HAP-1 (cell line): ENCODE data around the gene RFFL.

Experiments
- DNase-seq, 2 experiments: peaks; one replicate each; pipeline ENCODE4 v3.0.0-alpha.2; 2016 to 2020; ENCODE audit warnings: low spot score in 2 of 2
- H3K27me3 ChIP-seq: fragments of 250-450 bp; sonication (Bioruptor Pico); 2 replicates; pipeline ENCODE4 v1.5.1; 2020; ENCODE audit warnings: low read depth, mild to moderate bottlenecking, moderate library complexity
- H3K36me3 ChIP-seq: fragments of 250-450 bp; sonication (Bioruptor Pico); replicated peaks from 2 replicates; pipeline ENCODE4 v1.5.1; 2020; ENCODE audit warnings: mild to moderate bottlenecking
- H3K4me1 ChIP-seq: fragments of 250-450 bp; sonication (Bioruptor Pico); 2 replicates; pipeline ENCODE4 v1.5.1; 2020; ENCODE audit warnings: mild to moderate bottlenecking
- H3K4me3 ChIP-seq: fragments of 250-450 bp; sonication (Bioruptor Pico); 2 replicates; pipeline ENCODE4 v1.5.1; 2020; ENCODE audit warnings: mild to moderate bottlenecking, moderate library complexity
- H3K9me3 ChIP-seq: fragments of 250-450 bp; sonication (Bioruptor Pico); 2 replicates; pipeline ENCODE4 v1.5.1; 2020; ENCODE audit warnings: mild to moderate bottlenecking, moderate library complexity
- in situ Hi-C: fragments of 300-500 bp; cut with MboI; formaldehyde crosslinking; loops from 3 replicates; pipeline ENCODE4 v1.14.3; 2020; ENCODE audit warnings: low sequenced_read_pairs, inconsistent platforms, mixed read lengths

RFFL gene

DNA sequence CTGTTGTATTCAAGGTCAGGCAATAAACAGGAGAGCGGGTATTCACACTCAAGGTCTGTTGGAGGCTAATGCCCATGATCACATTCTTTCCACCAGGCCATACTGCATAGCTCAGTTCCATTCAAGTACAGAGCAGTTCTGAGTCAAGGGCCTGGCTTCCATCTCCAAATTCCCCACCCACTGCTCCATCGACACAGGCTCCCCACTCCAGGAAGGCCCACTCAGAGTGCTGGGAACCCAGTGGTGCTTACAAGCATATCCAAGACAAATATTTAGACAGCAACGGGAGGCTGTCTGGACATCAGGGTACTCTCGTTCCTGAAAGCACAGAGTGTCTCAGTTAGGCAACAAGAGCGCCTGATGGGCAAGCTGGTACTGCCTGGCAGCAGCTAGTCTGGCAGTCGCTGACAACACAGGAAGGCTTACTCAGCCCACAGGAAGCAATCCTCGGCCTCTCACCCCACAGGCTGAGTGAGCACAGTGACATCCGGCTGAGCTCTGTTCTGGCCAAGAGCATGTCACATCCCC lies 40.9 kb downstream of the RFFL start:
- Histone ChIP-seq H3K36me3 (no peaks in the 10 kb centered on the region), H3K4me3 (no peak overlapping the region), H3K9me3 (no peaks in the 10 kb centered on the region), H3K27me3 (no peaks in the 10 kb centered on the region), H3K4me1 (no peaks in the 10 kb centered on the region)
- in situ Hi-C loops, result no loop called here
- no peak for DNase-seq

DNA sequence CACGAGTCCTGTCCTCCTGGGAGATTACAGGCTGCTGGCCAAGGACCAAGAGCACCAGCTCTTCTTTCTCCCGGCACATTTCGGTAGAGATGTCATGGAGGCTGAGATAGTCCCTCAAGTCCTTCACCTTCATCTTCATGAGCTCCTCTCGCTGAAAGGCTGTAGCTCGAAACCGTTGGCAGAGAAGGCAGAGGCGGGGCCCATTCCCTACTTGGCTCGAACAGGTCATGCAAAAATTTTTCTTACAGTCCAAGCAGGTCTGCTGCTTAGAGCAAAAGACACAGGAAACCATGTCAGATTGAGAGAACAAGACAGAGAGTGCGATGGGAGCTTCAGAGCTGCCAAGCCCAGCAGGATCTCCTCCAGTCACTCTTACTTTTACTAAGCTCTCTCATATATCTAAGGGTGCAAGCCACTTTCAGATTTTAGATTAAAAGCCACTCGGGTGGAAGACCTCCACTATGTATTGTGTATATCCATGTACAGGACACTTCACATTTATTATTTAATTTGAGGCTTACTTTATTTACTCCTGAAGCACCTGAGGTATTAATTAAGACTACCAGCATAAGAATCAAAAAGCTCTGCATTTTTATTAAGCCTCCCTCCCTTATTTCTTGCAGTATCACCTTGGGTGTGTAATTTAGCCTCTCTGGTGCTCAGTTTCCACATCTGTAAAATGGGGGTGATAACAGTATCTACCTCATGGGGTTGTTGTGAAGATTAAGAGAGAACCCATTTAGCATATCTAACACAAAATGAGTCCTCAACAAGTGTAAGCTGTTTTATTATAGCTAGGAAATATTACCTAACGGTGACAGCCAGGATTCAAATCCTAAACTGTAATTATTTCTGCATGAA lies 41.8 kb downstream of the RFFL start:
- in situ Hi-C loops, result no loop called here
- Histone ChIP-seq H3K4me1 (no peaks in the 10 kb centered on the region), H3K27me3 (no peaks in the 10 kb centered on the region), H3K4me3 (no peak overlapping the region), H3K9me3 (no peaks in the 10 kb centered on the region), H3K36me3 (no peaks in the 10 kb centered on the region)
- no peak for DNase-seq

DNA sequence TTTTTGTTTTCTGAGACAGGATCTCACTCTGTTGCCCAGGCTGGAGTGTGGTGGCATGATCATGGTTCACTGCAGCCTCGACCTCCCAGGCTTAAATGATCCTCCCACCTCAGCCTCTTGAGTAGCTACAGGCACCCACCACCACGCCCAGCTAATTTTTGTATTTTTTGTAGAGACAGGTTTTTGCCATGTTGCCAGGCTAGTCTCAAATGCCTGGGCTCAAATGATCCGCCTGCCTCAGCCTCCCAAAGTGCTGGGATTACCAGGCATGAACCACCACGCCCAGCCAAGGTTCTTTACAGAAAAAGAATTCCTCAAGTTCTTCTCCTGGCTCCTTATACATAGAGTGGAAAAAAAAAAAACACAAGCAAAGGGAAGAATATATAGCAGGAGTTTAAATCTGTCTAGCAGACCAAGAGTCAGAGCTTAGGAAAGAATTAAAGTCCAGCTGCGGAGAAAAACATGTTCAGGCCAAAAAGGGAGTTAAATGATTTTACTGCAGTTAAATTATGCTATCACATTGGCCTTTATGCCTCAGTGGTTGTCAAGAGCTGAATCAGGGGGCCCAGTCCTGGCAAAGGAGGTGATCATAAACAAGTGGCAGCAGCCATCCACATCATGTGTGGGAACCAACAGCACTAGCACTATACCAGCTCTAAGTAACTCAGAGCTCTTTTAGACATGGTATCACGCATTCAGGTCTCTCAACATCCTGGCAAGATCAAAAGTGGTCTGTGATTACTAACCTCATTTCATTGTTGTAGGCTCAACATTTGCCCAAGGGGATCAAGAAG lies 43.9 kb downstream of the RFFL start:
- H3K4me1 ChIP-seq, result no peaks in the 10 kb centered on the region
- no peak overlapping the region for H3K4me3 ChIP-seq
- no peak for DNase-seq
- in situ Hi-C loops, result no loop called here
- H3K36me3 ChIP-seq, result peaks cover 13% of the 10 kb centered on the region
- no peaks in the 10 kb centered on the region for H3K9me3 ChIP-seq
- H3K27me3 ChIP-seq, result no peaks in the 10 kb centered on the region

DNA sequence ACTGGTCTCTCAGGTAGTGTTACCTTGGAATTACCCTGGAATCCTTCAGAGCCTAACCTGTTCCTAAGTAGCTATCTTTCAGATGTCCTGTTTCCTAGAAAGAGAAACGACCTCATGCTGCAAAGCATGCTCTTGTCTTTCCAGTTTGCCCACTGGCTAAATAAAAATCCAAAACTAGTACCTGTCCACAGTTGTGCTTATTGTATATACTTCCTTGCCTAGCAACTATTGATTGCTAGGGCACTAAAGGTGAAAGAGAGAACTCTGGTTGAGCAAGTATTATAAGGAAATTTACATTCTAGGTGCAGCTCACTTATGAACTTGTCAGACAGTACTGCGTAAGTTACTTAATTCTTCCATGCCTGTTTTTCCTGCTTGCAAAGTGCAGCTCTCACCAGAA lies 44.7 kb downstream of the RFFL start:
- H3K36me3 ChIP-seq, result peaks cover 16% of the 10 kb centered on the region
- DNase-seq, result no peak
- no peaks in the 10 kb centered on the region for H3K9me3 ChIP-seq
- H3K27me3 ChIP-seq, result no peaks in the 10 kb centered on the region
- in situ Hi-C loops, result no loop called here
- H3K4me1 ChIP-seq, result no peaks in the 10 kb centered on the region
- no peak overlapping the region for H3K4me3 ChIP-seq

DNA sequence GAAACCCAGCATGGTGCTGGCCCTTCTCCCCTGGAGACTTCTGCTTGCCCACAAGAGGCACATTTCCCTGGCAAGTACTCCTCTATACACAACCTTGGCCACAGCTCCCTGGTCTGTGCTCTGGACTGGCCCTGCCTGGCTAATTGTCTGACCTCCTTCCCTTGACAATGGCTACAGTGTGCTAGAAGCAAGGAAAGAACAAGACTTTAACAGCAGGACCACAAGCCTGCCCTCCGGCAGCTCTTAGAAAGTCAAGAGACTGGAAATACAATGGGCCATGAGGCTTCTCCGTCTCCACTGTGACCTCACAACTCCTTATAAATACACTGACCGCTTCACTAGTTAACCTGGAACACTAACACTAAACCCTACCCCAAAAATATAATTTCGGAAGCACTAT lies 46.5 kb downstream of the RFFL start:
- no peak for DNase-seq
- Histone ChIP-seq H3K4me3 (no peak overlapping the region), H3K4me1 (no peaks in the 10 kb centered on the region), H3K27me3 (no peaks in the 10 kb centered on the region), H3K36me3 (peaks cover 19% of the 10 kb centered on the region), H3K9me3 (no peaks in the 10 kb centered on the region)
- in situ Hi-C loops, result no loop called here

DNA sequence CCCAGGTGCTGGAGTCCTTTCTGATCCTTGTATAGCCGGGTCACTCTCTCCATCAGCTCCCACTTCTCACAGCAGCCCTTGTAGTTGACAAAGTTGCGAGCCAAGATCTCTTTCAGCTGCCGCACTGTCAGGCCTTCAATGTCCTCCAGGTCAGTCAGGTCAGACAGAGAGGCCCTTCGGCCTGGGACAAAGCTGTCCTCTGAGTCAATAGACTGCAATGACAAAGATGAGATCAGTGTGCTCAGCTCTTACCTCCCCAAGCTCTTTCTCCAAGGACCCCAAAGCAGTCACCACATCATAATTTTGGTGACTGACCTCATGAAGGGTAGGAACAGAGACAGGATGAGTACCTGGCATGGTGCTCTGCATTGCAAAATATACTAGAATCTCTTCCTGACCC lies 47.1 kb downstream of the RFFL start:
- H3K36me3 ChIP-seq, result peaks cover 20% of the 10 kb centered on the region
- no peak for DNase-seq

DNA sequence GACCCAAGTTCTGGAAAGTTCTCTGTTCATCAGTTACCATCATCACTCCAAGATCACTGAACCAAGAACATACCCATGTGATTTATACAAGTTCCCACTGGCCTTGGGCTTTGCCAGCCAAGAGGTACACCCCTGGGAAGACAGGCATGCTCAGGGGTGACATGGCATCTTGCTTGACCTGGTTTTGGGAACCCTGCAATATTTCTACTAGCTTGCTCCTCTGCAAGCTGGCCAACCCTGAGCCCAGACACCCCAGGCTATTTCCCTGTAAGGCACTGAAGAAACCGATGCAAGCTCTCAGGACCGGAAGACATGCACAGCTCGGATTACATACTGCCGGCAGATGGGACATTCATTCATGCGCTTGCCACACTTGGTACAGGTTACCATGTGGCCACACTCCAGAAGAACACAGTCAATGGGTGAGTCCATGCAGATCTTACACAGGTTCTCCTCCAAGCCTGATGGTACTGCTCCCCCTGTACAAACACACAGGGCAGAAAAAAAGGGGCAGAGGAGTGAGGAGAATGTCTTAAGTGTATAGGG lies 51.8 kb downstream of the RFFL start:
- no peaks in the 10 kb centered on the region for H3K27me3 ChIP-seq
- H3K4me1 ChIP-seq, result no peaks in the 10 kb centered on the region
- H3K9me3 ChIP-seq, result no peaks in the 10 kb centered on the region
- DNase-seq, result no peak
- in situ Hi-C loops, result no loop called here
- H3K4me3 ChIP-seq, result no peak overlapping the region
- peaks cover 44% of the 10 kb centered on the region for H3K36me3 ChIP-seq

More for the DNA sequence above, 47.1 kb downstream of the RFFL start:
- H3K4me3 ChIP-seq, result no peak overlapping the region
- no peaks in the 10 kb centered on the region for H3K4me1 ChIP-seq
- H3K27me3 ChIP-seq, result no peaks in the 10 kb centered on the region
- in situ Hi-C loops, result no loop called here
- H3K9me3 ChIP-seq, result no peaks in the 10 kb centered on the region

DNA sequence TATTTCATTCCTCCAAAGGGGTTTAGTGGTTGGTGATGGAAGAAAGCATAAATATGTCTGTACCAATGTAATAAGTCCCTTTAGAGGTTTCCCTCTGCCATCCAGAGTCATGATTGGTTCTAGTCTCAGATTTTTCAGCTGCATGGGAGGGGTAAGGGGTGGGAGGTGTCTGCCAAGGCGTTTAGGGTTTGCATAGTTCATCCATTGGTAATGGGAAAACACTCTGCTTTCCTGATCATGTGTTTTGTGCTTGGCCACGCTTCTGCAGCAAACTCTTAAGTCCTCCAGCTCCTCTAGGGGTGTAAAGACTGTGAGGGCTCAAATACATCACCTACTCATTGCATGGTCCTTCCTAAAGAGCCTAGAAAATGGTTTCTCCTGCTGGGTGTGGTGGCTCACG lies 53.4 kb downstream of the RFFL start:
- Histone ChIP-seq H3K27me3 (no peaks in the 10 kb centered on the region), H3K36me3 (peaks cover 40% of the 10 kb centered on the region), H3K4me3 (no peak overlapping the region), H3K4me1 (no peaks in the 10 kb centered on the region), H3K9me3 (no peaks in the 10 kb centered on the region)
- in situ Hi-C loops, result no loop called here
- DNase-seq, result no peak

DNA sequence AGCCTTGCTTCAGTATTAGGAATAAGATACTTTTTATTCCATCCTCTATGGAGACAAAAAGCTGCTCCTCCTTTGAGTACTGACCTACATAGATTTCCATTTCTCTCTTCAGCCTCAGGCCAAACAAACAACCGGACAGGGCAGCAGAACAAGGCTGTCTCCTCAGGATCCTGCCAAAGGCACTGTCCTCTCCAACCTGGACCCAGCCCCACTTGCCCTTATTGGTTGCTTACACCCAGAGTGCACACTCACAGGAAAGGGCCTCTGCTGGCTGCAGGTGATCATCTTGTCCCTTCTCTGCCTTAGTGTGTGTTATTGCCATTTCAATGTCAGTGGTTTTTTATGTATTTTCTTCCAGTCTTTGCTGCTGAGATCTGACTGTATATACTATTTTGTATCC lies 56.5 kb downstream of the RFFL start:
- Histone ChIP-seq H3K27me3 (no peaks in the 10 kb centered on the region), H3K36me3 (peaks cover 58% of the 10 kb centered on the region), H3K4me3 (no peak overlapping the region), H3K9me3 (no peaks in the 10 kb centered on the region), H3K4me1 (no peaks in the 10 kb centered on the region)
- no peak for DNase-seq
- in situ Hi-C loops, result no loop called here

DNA sequence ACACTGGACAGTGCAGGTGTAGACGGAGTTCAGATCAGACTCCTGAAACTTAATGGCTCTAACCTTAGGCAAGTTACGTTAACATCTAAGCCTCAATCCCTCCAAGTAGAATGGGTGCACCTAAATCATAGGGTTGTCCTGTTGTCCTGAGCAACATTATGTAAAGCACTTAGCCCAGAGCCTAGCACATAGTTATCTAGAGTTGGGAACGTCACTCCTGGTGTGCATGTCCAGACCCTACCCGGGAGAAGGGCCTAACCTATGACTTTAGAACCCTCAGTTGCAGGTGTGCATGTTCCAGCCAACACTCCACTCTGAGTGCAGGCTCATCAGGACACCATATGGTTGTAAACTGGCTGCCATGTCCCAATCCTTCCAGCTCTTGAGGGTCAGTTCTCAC lies 57.2 kb downstream of the RFFL start:
- Histone ChIP-seq H3K4me3 (no peak overlapping the region), H3K9me3 (no peaks in the 10 kb centered on the region), H3K4me1 (no peaks in the 10 kb centered on the region), H3K27me3 (no peaks in the 10 kb centered on the region), H3K36me3 (peaks cover 64% of the 10 kb centered on the region)
- in situ Hi-C loops, result no loop called here
- DNase-seq, result no peak

DNA sequence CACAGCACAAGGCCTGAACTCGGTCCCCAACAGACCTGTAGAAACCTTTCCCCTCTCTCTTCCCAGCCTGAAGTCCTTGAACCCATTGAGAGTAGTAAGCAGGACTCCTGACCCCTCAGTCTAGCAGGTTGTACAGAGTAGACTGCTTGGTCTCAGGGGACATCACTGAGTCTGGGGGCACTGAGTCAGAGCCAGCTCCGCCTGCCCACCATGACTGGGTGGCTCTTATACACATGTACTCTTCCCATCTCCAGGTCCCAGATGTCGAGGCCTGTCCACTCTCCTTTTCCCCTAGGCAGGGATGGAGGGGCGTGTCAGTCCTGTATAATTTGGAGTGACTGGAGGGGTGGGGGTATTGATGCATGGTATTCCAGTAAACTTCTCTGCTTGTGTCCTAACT lies 59.7 kb downstream of the RFFL start:
- H3K27me3 ChIP-seq, result no peaks in the 10 kb centered on the region
- in situ Hi-C loops, result no loop called here
- H3K4me3 ChIP-seq, result no peak overlapping the region
- no peaks in the 10 kb centered on the region for H3K9me3 ChIP-seq
- DNase-seq, result no peak
- H3K36me3 ChIP-seq, result peaks cover 73% of the 10 kb centered on the region
- H3K4me1 ChIP-seq, result no peaks in the 10 kb centered on the region

DNA sequence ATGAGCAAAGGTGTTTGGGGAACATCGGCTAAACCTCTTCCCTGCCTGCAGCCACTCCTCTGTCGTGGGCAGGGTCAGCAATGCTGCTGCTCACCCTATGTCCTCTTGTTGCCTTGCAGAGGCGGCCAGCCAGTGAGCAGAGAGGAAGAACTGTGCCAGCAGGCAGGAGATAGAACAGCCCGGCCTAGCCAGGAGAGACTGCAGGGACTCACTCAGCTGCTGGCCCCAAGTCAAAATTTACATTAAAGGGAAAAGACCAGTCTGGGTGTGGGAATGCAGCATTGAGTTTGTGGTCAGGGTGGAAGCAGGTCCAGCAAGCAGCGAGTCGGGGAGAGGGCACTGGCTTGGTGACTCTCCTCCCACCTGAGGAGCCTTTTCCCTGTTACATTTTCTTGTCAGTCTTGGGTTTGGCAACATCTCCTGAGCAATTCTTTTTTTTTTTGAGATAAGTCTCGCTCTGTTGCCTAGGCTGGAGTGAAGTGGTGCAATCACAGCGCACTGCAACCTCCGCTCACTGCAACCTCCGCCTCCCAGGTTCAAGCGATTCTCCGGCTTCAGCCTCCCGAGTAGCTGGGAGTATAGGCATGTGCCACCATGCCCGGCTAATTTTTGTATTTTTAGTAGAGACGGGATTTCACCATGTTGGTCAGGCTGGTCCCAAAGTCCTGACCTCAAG lies 60.5 kb downstream of the RFFL start:
- no peak overlapping the region for H3K4me3 ChIP-seq
- H3K4me1 ChIP-seq, result no peaks in the 10 kb centered on the region
- DNase-seq, result no peak
- in situ Hi-C loops, result no loop called here
- H3K9me3 ChIP-seq, result no peaks in the 10 kb centered on the region
- H3K27me3 ChIP-seq, result no peaks in the 10 kb centered on the region
- peaks cover 78% of the 10 kb centered on the region for H3K36me3 ChIP-seq

DNA sequence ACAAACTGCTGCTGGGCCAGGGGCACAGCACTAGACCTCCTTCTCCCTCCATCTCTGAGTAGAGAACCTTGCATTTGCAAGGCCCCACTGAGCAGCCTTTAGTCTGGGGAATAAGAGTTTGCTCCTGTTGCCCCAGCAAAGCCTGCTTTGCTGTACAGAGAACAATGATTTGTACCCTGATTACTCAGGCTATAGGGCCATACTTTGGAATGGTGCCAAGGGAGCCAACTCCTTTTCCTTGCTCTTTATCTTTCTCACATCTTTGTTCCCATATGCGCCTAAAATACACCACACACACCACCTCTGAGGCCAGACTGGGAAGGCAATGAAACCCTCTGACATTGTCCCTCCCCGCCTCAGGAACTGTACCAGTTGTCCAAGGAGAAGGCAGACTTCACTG lies 62.0 kb downstream of the RFFL start:
- in situ Hi-C loops, result no loop called here
- H3K36me3 ChIP-seq, result peaks cover 76% of the 10 kb centered on the region

More for the DNA sequence above, 62.0 kb downstream of the RFFL start:
- DNase-seq, result no peak
- no peaks in the 10 kb centered on the region for H3K27me3 ChIP-seq
- H3K9me3 ChIP-seq, result no peaks in the 10 kb centered on the region
- H3K4me3 ChIP-seq, result no peak overlapping the region
- no peaks in the 10 kb centered on the region for H3K4me1 ChIP-seq
